LNCAP (cell line): ENCODE results near the gene PTBP2.

Source experiments
- TF ChIP-seq, protein P1 (sequence below): fragments of 450-650 bp; IDR thresholded peaks from 2 replicates; pipeline ENCODE4 v1.5.1; 2017; ENCODE audit warnings: mild to moderate bottlenecking

The PTBP2 gene

DNA sequence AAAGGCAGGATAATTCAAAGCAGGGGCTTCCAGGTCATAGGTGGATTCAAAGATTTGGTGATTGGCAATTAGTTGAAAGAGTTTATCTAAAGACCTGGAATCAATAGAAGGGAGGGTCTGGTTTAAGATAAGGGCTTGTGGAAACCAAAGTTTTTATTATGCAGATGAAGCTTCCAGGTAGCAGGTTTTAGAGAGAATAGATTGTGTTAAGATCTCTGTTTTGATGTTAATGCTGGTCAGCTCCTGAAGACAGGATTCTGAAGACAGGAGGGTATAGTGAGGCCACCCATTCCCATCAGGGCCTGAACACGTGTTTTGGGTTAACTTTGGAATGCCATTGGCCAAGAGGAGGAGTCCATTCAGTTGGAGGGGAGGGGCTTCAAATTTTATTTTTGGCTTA is 6.1 kb upstream of the PTBP2 start:
- TF ChIP-seq, protein P1, sequence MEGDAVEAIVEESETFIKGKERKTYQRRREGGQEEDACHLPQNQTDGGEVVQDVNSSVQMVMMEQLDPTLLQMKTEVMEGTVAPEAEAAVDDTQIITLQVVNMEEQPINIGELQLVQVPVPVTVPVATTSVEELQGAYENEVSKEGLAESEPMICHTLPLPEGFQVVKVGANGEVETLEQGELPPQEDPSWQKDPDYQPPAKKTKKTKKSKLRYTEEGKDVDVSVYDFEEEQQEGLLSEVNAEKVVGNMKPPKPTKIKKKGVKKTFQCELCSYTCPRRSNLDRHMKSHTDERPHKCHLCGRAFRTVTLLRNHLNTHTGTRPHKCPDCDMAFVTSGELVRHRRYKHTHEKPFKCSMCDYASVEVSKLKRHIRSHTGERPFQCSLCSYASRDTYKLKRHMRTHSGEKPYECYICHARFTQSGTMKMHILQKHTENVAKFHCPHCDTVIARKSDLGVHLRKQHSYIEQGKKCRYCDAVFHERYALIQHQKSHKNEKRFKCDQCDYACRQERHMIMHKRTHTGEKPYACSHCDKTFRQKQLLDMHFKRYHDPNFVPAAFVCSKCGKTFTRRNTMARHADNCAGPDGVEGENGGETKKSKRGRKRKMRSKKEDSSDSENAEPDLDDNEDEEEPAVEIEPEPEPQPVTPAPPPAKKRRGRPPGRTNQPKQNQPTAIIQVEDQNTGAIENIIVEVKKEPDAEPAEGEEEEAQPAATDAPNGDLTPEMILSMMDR: no peak

DNA sequence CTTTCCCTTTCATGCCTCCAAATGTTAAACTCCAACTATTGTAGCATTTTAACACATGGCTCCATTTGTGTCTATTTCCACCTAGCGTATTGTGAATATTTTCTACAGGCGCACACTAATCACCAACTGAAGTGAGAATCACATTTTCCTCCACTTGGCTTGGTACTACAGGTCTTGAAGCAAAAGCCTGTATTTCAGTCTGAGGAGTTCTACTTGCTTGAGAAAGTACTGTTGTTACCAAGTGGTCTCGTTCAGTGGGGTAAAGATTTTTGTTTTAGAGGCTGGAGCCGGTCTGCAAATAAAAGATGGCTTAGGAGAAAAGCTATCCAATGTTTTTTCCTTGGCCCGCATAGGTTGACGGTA is 550 bp upstream of the PTBP2 start:
- TF ChIP-seq, protein P1: no peak

DNA sequence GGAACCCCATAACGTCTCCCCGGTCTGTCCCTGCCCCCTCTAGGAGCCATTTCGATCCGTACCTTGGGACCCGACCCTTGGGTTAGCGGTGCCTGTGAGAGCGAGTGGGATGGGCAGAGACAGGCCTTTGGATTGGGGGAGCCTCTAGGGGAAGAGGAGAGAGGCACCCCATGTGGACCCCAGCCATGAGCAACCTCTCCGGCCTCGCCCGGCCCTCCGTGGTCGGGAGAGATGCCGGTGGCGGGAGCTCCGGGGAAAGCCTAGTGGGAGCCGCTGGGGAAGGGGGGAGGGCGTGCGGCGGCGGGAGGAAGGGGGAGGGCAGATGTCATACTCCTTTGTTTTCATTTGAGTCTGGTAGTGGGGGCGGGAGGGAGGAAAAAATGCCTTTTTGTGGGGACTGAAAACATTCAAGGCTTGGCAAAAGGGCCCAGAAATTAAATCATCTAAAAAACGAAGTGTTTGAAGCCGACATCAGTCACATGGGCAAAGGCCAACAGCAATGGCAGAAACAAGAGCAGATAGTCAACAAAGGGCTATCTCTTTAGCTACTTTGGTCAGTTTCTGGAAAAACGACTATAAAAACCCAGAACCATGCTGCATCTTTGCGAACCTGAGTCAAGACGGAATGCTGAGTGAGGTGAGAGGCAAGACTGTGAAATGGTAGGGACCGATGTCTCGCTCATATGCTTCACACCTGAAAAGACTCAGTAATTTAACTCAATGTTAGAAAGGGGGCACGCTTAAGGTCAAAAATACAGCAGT is 758 bp downstream of the PTBP2 start:
- TF ChIP-seq, protein P1: no peak

DNA sequence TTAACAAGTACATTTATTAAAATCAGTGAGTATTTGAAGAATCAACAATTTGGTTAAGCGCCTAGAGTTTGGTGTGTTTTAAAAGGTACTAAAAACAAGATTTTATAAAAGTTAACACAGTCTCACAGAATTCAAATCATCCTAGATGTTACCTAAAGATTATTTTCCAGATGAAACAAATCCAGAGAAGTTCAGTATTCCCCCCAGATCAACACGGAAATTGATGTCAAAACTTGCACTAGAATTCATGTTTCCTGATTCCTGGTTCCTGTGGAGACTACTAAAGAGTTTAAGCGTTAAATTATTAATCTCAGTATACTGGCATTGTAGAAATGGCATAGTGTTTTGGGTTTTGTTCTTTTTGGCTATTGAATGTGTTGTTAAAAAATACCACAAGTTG is 1.4 kb downstream of the PTBP2 start:
- TF ChIP-seq, protein P1: no peak

DNA sequence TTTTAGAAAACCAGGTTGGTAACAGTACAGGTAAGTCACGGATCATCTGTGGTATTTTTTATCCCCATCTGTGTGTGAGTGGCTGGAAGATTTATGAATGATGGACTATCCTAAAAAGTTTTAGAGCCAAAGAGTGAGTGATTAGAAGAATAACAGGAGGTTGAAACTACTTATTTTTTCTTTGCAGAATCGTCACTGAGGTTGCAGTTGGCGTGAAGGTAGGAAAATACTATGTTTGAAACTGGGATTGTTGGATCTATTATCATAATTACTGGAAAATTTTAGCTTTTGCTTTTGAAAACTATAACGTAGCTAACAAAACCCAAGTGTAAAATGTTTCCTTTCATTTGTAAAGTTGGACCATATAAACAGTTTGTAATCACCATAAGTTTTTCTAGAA is 1.8 kb downstream of the PTBP2 start:
- TF ChIP-seq, protein P1: no peak

DNA sequence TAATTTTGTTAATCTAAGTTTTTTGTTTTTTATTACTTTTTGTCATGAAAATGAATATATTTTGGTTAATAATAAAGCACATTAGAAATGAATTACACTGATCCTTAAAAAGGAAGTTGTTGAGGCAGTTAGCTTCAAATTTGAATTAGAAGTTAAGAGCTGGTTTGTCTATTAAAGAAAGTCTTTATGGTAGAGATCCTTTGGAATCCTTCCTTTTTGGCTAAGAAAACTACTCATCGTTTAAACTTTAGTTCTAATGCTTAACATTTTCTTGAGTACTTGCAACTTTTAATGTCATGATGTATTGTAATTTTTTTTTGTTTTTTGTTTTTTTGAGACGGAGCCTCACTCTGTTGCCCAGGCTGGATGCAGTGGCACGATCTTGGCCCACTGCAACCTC is 2.4 kb downstream of the PTBP2 start:
- TF ChIP-seq, protein P1: no peak

DNA sequence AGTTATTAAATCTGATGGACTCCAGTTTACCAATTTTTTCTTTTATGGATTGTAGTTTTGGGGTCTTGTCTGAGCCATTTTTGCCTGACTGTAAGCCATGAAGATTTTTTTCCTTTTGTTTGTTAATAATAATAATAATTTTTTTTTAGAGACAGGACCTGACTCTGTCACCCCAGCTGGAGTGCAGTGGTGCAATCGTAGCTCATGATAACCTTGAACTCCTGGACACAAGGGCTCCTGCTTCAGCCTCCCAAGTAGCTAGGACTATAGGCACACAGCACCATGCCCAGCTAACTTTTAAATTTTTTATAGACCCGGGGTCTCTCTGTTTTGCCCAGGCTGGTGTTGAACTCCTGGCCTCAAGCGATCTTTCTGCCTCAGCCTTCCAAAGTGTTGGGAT is 6.3 kb downstream of the PTBP2 start:
- TF ChIP-seq, protein P1: no peak
